Measurements from ENCODE around the gene LONRF2.

Gene LONRF2

DNA sequence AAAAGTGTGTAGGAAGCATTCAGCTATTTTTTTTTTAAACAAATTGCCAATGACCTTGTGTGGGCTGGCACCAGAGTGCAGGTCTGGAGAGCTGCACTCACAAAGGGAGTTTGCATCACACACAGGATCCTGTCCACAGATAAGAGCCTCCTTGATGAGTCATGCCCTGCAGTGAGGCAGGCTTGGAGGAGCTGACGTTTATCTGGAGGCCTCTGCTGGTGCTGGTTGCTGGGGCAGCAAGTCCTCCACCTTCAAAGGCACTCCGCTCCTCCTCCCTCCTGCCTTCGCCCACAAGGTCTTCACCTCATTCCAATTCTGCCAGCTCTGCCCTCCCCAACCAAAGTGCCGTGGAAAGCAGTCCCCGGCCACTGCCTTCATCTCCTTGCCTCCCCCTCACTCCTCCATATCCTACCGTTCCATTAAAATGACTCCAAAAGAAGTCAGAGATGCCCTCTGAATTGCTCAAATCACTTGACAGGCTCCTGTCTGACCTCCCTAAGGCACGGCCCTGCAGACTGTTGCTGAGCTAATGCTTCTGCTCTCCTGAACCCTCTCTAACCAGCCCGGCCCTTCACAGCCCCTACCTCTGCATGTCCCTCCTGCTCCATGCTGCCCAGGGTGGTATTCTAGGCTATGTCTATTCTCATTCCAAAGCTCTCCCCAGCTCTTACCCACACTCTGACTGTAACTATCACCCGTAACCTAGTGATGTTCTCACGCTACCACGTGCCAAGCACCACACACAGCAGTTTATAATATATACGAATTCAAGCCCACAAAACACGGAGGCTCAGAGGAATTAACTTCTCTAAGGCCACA, 30.9 kb downstream of the LONRF2 start:
- peak; percentile 78 for DNase-seq (ENCODE audit: low read depth)
- TF ChIP-seq, protein P1, sequence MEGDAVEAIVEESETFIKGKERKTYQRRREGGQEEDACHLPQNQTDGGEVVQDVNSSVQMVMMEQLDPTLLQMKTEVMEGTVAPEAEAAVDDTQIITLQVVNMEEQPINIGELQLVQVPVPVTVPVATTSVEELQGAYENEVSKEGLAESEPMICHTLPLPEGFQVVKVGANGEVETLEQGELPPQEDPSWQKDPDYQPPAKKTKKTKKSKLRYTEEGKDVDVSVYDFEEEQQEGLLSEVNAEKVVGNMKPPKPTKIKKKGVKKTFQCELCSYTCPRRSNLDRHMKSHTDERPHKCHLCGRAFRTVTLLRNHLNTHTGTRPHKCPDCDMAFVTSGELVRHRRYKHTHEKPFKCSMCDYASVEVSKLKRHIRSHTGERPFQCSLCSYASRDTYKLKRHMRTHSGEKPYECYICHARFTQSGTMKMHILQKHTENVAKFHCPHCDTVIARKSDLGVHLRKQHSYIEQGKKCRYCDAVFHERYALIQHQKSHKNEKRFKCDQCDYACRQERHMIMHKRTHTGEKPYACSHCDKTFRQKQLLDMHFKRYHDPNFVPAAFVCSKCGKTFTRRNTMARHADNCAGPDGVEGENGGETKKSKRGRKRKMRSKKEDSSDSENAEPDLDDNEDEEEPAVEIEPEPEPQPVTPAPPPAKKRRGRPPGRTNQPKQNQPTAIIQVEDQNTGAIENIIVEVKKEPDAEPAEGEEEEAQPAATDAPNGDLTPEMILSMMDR (IDR thresholded peaks at IDR 0.05; ENCODE audit: insufficient read depth, low read depth, low read length, missing control alignments), result no peak
- H3K4me3 ChIP-seq (ENCODE audit: low read length), result no peak overlapping the region

DNA sequence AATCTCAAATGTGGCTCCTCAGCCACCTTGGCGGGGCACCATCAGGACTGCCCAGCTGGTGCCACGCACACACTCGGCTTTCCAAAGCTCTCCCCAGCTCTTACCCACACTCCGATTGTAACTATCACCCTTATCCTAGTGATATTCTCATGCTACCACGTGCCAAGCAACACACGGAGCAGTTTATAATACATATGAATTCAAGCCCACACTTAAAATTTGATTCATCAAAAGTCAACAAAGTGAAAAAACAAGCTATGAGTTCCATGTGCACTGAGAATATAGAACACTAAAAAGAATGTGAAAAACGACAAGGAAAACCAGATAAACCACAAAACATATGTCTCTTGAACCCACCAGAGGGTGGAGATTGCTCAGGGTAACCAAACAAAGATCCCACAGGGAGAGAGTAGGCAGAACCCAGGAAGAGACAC, 31.6 kb downstream of the LONRF2 start:
- TF ChIP-seq, protein P1 (IDR thresholded peaks at IDR 0.05; ENCODE audit: insufficient read depth, low read depth, low read length, missing control alignments), result no peak
- no peak for DNase-seq (ENCODE audit: low read depth)
- H3K4me3 ChIP-seq (ENCODE audit: low read length), result no peak overlapping the region

DNA sequence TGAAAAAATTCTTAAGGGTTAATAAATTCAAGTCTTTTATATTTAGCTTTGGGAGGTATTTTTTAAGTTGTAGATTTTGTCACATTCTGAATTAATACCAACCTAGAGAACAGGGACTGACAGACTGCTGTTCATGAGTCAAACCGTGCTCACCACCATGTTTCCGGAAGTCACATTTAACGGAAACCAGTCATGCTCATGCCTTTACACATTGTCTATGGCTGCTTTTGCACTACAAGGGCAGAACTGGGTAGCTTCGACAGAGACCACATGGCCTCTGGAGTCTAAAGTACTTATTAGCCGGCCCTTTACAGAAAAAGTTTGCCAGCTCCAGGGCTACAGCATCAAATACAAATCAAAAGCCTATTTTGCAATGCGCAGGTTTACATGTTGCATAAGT, 33.3 kb downstream of the LONRF2 start:
- TF ChIP-seq, protein P1 (IDR thresholded peaks at IDR 0.05; ENCODE audit: insufficient read depth, low read depth, low read length, missing control alignments), result no peak
- no peak overlapping the region for H3K4me3 ChIP-seq (ENCODE audit: low read length)
- no peak for DNase-seq (ENCODE audit: low read depth)

DNA sequence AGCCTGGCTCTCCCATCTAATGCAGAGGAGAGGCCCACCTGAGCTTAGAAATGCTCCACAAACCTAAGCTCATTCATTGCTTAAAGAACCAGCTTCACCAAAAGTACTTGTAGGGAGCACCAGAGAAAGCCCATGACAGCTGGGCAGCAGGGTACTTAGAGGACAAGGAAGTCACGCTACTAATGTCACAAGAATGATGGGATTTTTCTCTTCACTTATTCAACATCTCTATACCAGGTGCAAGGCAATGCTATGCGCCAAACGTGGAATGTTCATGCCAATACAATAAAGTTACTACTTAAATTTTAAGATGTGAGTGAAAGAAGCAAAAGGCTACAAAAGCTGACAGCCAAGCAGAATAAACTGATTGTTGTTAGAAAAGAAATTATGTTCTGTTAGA, 36.0 kb downstream of the LONRF2 start:
- DNase-seq (ENCODE audit: low read depth), result no peak
- H3K4me3 ChIP-seq (ENCODE audit: low read length), result no peak overlapping the region
- TF ChIP-seq, protein P1 (IDR thresholded peaks at IDR 0.05; ENCODE audit: insufficient read depth, low read depth, low read length, missing control alignments), result no peak

DNA sequence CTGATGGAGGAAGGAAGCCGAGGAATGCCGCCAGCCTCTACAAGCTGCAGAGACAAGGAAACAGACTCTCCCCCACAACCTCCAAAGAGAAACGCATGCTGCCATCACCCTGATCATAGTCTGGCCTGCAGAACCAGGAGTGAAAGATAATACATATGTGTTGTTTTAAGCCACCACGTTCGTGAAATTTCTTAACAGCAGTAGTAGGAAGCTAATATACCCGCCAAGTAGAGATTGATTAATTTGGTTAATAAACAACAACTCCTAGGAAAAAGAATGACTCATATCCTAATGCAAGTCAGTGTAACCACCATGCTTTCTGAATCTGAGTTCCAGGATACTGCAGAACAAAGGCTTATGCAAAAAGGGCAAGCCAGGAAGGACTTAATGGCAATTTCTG, 36.6 kb downstream of the LONRF2 start:
- no peak for DNase-seq (ENCODE audit: low read depth)
- H3K4me3 ChIP-seq (ENCODE audit: low read length), result no peak overlapping the region
- TF ChIP-seq, protein P1 (IDR thresholded peaks at IDR 0.05; ENCODE audit: insufficient read depth, low read depth, low read length, missing control alignments), result no peak

DNA sequence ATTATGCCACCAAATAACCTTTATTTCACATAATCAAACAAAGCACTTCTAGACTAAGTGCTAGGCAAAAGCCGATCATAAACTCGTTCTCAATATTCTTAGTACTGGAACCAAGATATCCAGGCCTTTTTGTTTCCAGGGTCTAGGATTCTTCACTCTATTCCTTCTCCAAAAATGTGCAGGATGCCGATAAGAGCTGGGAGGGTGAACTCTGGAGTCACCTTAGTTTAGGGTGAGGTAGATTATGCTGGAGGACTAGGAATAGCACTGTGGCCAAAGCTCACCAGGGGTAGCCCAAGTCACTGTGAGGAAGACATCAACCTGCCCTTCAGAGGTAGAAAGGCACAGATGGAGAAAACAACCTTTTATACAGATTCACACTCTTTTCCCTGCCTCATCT, 37.3 kb downstream of the LONRF2 start:
- TF ChIP-seq, protein P1 (IDR thresholded peaks at IDR 0.05; ENCODE audit: insufficient read depth, low read depth, low read length, missing control alignments), result no peak
- DNase-seq (ENCODE audit: low read depth), result no peak

More for the DNA sequence above, 37.3 kb downstream of the LONRF2 start:
- H3K4me3 ChIP-seq (ENCODE audit: low read length), result no peak overlapping the region

All from epithelial cell of esophagus (primary cell).